Measurements from ENCODE around the gene ZDHHC11.

DNA sequence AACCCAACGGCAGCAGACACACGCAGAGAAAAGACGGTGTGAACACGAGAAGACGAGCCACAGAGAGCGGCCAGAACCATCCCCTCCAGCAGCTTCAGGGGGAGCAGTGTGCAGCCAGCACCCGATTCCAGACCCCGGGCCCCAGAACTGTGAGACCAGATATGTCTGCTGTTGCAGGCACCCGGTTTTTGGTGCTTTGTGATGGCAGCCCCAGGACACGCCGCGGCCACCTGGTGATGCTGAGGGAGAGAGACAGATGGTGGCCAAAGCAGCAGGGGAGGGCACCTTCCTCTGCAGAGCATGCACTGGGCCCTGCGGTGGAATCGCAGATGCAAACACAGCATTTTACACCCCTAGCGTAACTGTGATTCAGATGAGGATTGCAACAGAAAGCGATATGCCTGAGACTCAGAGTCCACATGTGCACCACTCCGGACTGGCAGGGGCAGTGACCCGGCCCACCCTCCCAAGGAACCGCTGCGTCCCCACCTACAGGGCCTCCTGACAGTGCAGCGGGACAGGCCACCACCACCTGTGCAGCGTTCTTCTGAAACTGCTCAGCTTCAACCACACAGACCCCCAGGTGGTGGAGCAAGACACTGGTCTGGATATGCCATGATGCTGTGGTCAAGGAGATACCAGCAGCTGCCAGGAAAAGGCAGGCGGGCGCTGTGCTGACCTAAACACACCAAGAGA is 90.3 kb downstream of the ZDHHC11 start:
- TF ChIP-seq, protein P1, sequence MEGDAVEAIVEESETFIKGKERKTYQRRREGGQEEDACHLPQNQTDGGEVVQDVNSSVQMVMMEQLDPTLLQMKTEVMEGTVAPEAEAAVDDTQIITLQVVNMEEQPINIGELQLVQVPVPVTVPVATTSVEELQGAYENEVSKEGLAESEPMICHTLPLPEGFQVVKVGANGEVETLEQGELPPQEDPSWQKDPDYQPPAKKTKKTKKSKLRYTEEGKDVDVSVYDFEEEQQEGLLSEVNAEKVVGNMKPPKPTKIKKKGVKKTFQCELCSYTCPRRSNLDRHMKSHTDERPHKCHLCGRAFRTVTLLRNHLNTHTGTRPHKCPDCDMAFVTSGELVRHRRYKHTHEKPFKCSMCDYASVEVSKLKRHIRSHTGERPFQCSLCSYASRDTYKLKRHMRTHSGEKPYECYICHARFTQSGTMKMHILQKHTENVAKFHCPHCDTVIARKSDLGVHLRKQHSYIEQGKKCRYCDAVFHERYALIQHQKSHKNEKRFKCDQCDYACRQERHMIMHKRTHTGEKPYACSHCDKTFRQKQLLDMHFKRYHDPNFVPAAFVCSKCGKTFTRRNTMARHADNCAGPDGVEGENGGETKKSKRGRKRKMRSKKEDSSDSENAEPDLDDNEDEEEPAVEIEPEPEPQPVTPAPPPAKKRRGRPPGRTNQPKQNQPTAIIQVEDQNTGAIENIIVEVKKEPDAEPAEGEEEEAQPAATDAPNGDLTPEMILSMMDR (IDR thresholded peaks at IDR 0.05; ENCODE audit: poor library complexity) = no peak
- TF ChIP-seq EZH2phosphoT487 (IDR thresholded peaks at IDR 0.05; ENCODE audit: low read depth, severe bottlenecking, unreplicated experiment) = no peak
